NCI-H146 treated with DMSO at 0.1 percent for 48 hours (cell line): ENCODE data around the gene ALDH1B1.

Experiments
- DNase-seq: peaks from one replicate; lab custom pipeline; 2025; ENCODE audit not compliant: unreplicated experiment; lab: John Stamatoyannopoulos, UW

ALDH1B1 gene

GRCh38 chr9:38413283-38413682 lies 20.8 kb downstream of the ALDH1B1 start:
- DNase-seq = no peak

- DNase-seq = no peak
Measured at GRCh38 chr9:38414040-38414723, 21.7 kb downstream of the ALDH1B1 start.

GRCh38 chr9:38415856-38416255 lies 23.4 kb downstream of the ALDH1B1 start:
- no peak for DNase-seq

- DNase-seq = no peak
Measured at GRCh38 chr9:38416461-38416860, 24.0 kb downstream of the ALDH1B1 start.

- DNase-seq = peak; percentile 17
Measured at GRCh38 chr9:38417003-38417945, 24.8 kb downstream of the ALDH1B1 start.

- no peak for DNase-seq
Measured at GRCh38 chr9:38418366-38418765, 25.9 kb downstream of the ALDH1B1 start.

- DNase-seq = no peak
Measured at GRCh38 chr9:38419181-38419580, 26.7 kb downstream of the ALDH1B1 start.

GRCh38 chr9:38421498-38422211 lies 29.2 kb downstream of the ALDH1B1 start:
- peak; percentile 93 for DNase-seq

- no peak for DNase-seq
Measured at GRCh38 chr9:38422555-38423260, 30.2 kb downstream of the ALDH1B1 start.

GRCh38 chr9:38423273-38423972 lies 30.9 kb downstream of the ALDH1B1 start:
- DNase-seq = no peak

GRCh38 chr9:38423973-38424843 lies 31.7 kb downstream of the ALDH1B1 start, which contains the start of gene IGFBPL1:
TSS of gene IGFBPL1 (minus strand) at chr9:38424454. CDS start at chr9:38424424, 30 bp downstream.
- DNase-seq = peak; percentile 37

- DNase-seq = peak; percentile 9
Measured at GRCh38 chr9:38424918-38425317, 32.4 kb downstream of the ALDH1B1 start.

- no peak for DNase-seq
Measured at GRCh38 chr9:38428062-38428461, 35.6 kb downstream of the ALDH1B1 start.

- no peak for DNase-seq
Measured at GRCh38 chr9:38431116-38431515, 38.6 kb downstream of the ALDH1B1 start.

- DNase-seq = peak; percentile 34
Measured at GRCh38 chr9:38432922-38433510, 40.5 kb downstream of the ALDH1B1 start.

GRCh38 chr9:38434365-38434764 lies 41.9 kb downstream of the ALDH1B1 start:
- no peak for DNase-seq

- DNase-seq = no peak
Measured at GRCh38 chr9:38434853-38435252, 42.4 kb downstream of the ALDH1B1 start.

GRCh38 chr9:38435521-38435920 lies 43.0 kb downstream of the ALDH1B1 start:
- DNase-seq = no peak

- DNase-seq = no peak
Measured at GRCh38 chr9:38436708-38437107, 44.2 kb downstream of the ALDH1B1 start.
